GM12873 (cell line): Measurements from ENCODE around the gene PNO1.

ENCODE experiments used
- CTCF ChIP-seq: IDR thresholded peaks from 2 replicates; pipeline ENCODE4 v1.5.1; 2012; ENCODE audit warnings: low read depth, mild to moderate bottlenecking, moderate library complexity, low read length, control low read depth; ENCODE audit not compliant: insufficient read depth; ENCODE audit errors: missing control alignments

The PNO1 gene

GRCh38 chr2:68218343-68218901 is 60.7 kb downstream of the PNO1 start:
- TF ChIP-seq CTCF = no peak

GRCh38 chr2:68222287-68222686 is 64.6 kb downstream of the PNO1 start:
- TF ChIP-seq CTCF = no peak

GRCh38 chr2:68223419-68223818 is 65.7 kb downstream of the PNO1 start:
- no peak for TF ChIP-seq CTCF

GRCh38 chr2:68225119-68225632 is 67.5 kb downstream of the PNO1 start:
- TF ChIP-seq CTCF = peak; percentile 53
